Measurements from ENCODE around the gene TSPOAP1. TPM values are rescaled to one million over a fixed set of nuclear protein-coding genes. Genes with fewer than 3 reads are reported as not detected.
A peak's percentile ranks its signal among the peaks of the same experiment; 100 is the strongest.

The TSPOAP1 gene
- total RNA-seq, 2 donors from 2014 or later = 31.3 to 36.8 TPM

GRCh38 chr17:58369214-58370031, 40.8 kb upstream of the TSPOAP1 start:
- DNase-seq = peak; percentile 41
- H3K36me3 Mint-ChIP-seq (ENCODE audit: low read depth) = no peaks in the 10 kb centered on the region
- Histone ChIP-seq H3K27ac (ENCODE audit: low read depth, low read length) (no peak overlapping the region), H3K36me3 (ENCODE audit: control insufficient read depth, insufficient read depth, low read length) (no peaks in the 10 kb centered on the region), H3K9me3 (ENCODE audit: control insufficient read depth, low read length) (no peaks in the 10 kb centered on the region), H3K4me1 (ENCODE audit: control insufficient read depth, insufficient read depth, low read length) (peaks cover 6% of the 10 kb centered on the region), H3K27me3 (ENCODE audit: control insufficient read depth, insufficient read depth, low read length, poor library complexity, severe bottlenecking) (no peaks in the 10 kb centered on the region), H3K9ac (ENCODE audit: extremely low read depth, low read length, poor library complexity, severe bottlenecking) (no peak overlapping the region), H3K4me3 (ENCODE audit: low read length) (no peak overlapping the region)
- no peak for TF ChIP-seq CTCF (conservative IDR thresholded peaks at IDR 0.05)
- WGBS, 2 experiments (ENCODE audit: insufficient coverage in 1 of 2, insufficient read length in 1 of 2) = 81 to 95% methylated on average over 4 to 5 of the region's 5 CpGs
- H3K4me3 Mint-ChIP-seq = no peak overlapping the region
- peaks cover 6% of the 10 kb centered on the region for H3K4me1 Mint-ChIP-seq
- H3K9me3 Mint-ChIP-seq = no peaks in the 10 kb centered on the region
- H3K27me3 Mint-ChIP-seq (ENCODE audit: insufficient read depth) = no peaks in the 10 kb centered on the region
- H3K27ac Mint-ChIP-seq = no peak overlapping the region

GRCh38 chr17:58368860-58369213, 40.2 kb upstream of the TSPOAP1 start:
- Mint-ChIP-seq H3K9me3 (no peaks in the 10 kb centered on the region), H3K27ac (no peak overlapping the region), H3K36me3 (ENCODE audit: low read depth) (no peaks in the 10 kb centered on the region), H3K4me3 (no peak overlapping the region), H3K27me3 (ENCODE audit: insufficient read depth) (no peaks in the 10 kb centered on the region), H3K4me1 (peaks cover 10% of the 10 kb centered on the region)
- no peak for TF ChIP-seq CTCF (conservative IDR thresholded peaks at IDR 0.05)
- no peak for DNase-seq
- Histone ChIP-seq H3K9ac (ENCODE audit: extremely low read depth, low read length, poor library complexity, severe bottlenecking) (no peak overlapping the region), H3K4me1 (ENCODE audit: control insufficient read depth, insufficient read depth, low read length) (peaks cover 10% of the 10 kb centered on the region), H3K27me3 (ENCODE audit: control insufficient read depth, insufficient read depth, low read length, poor library complexity, severe bottlenecking) (no peaks in the 10 kb centered on the region), H3K4me3 (ENCODE audit: low read length) (no peak overlapping the region), H3K36me3 (ENCODE audit: control insufficient read depth, insufficient read depth, low read length) (no peaks in the 10 kb centered on the region), H3K9me3 (ENCODE audit: control insufficient read depth, low read length) (no peaks in the 10 kb centered on the region), H3K27ac (ENCODE audit: low read depth, low read length) (no peak overlapping the region)
- WGBS, 2 experiments (ENCODE audit: insufficient coverage in 1 of 2, insufficient read length in 1 of 2) = 93% methylated on average over 2 of the region's 3 CpGs; no CpG with 5 or more reads in 1 of the 2 experiments

- Histone ChIP-seq H3K27me3 (ENCODE audit: control insufficient read depth, insufficient read depth, low read length, poor library complexity, severe bottlenecking) (no peaks in the 10 kb centered on the region), H3K36me3 (ENCODE audit: control insufficient read depth, insufficient read depth, low read length) (no peaks in the 10 kb centered on the region), H3K9me3 (ENCODE audit: control insufficient read depth, low read length) (no peaks in the 10 kb centered on the region), H3K9ac (ENCODE audit: extremely low read depth, low read length, poor library complexity, severe bottlenecking) (no peak overlapping the region), H3K4me3 (ENCODE audit: low read length) (no peak overlapping the region), H3K27ac (ENCODE audit: low read depth, low read length) (no peak overlapping the region), H3K4me1 (ENCODE audit: control insufficient read depth, insufficient read depth, low read length) (peaks cover 10% of the 10 kb centered on the region)
- H3K36me3 Mint-ChIP-seq (ENCODE audit: low read depth) = no peaks in the 10 kb centered on the region
- H3K27me3 Mint-ChIP-seq (ENCODE audit: insufficient read depth) = no peaks in the 10 kb centered on the region
- peaks cover 10% of the 10 kb centered on the region for H3K4me1 Mint-ChIP-seq
- H3K9me3 Mint-ChIP-seq = no peaks in the 10 kb centered on the region
- TF ChIP-seq CTCF (conservative IDR thresholded peaks at IDR 0.05) = no peak
- H3K4me3 Mint-ChIP-seq = no peak overlapping the region
- no peak overlapping the region for H3K27ac Mint-ChIP-seq
- peak; percentile 17 for DNase-seq
- 97 to 100% methylated on average over 3 of the region's 3 CpGs for WGBS, 2 experiments (ENCODE audit: insufficient coverage in 1 of 2, insufficient read length in 1 of 2)
Measured at GRCh38 chr17:58367461-58367860, 38.9 kb upstream of the TSPOAP1 start.
